H1 (cell line): ENCODE results near the gene PRRX2. TPM values are rescaled to one million over a fixed set of nuclear protein-coding genes. Genes with fewer than 3 reads are reported as not detected.

Experiments used
- CTCF ChIA-PET: fragments of 300-600 bp; sonication (Branson Sonifier 250); formaldehyde crosslinking; loops from one replicate; lab custom pipeline; 2021; ENCODE audit not compliant: partially characterized antibody; lab: Charles Lee
- POLR2A ChIA-PET: fragments of 300-600 bp; sonication (Branson Sonifier 250); formaldehyde crosslinking; loops from one replicate; lab custom pipeline; 2021; ENCODE audit warnings: inconsistent platforms; ENCODE audit not compliant: partially characterized antibody; lab: Charles Lee
- DNase-seq, 2 experiments: peaks; one replicate each; pipeline versions ENCODE4 v3.0.0 to v3.0.0-alpha.2; 2010 to 2022; ENCODE audit warnings: low spot score in 2 of 2, low read depth in 1 of 2, mixed read lengths in 1 of 2
- FAIRE-seq: peaks from 2 replicates; lab custom pipeline; 2011; peaks lifted over from hg19 to GRCh38; lab: Jason Lieb, UNC
- H2AFZ ChIP-seq: 2 replicates; pipeline ENCODE4 v1.8.1; 2012; ENCODE audit warnings: low read length, inconsistent platforms
- H2AK5ac ChIP-seq: 2 replicates; pipeline ENCODE4 v1.6.1; 2013; ENCODE audit warnings: low read depth, low read length
- H2BK120ac ChIP-seq: replicated peaks from 2 replicates; pipeline ENCODE3; 2013; ENCODE audit warnings: low read depth, low read length, inconsistent platforms
- H2BK12ac ChIP-seq: 2 replicates; pipeline ENCODE4 v1.6.1; 2013; ENCODE audit warnings: low read depth, low read length
- H2BK15ac ChIP-seq: 2 replicates; pipeline ENCODE4 v1.6.1; 2013; ENCODE audit warnings: low read length
- H2BK20ac ChIP-seq: 2 replicates; pipeline ENCODE4 v1.6.1; 2013; ENCODE audit warnings: low read length
- H2BK5ac ChIP-seq: 2 replicates; pipeline ENCODE4 v1.6.1; 2013; ENCODE audit warnings: low read depth, low read length
- H3K14ac ChIP-seq: 2 replicates; pipeline ENCODE4 v1.6.1; 2013; ENCODE audit warnings: inconsistent platforms; ENCODE audit not compliant: insufficient read length
- H3K18ac ChIP-seq: 2 replicates; pipeline ENCODE4 v1.6.1; 2013; ENCODE audit warnings: low read length; ENCODE audit errors: extremely low read depth
- H3K23ac ChIP-seq: 2 replicates; pipeline ENCODE4 v1.6.1; 2013; ENCODE audit warnings: inconsistent platforms; ENCODE audit not compliant: insufficient read length
- H3K23me2 ChIP-seq: 2 replicates; pipeline ENCODE4 v1.6.1; 2013; ENCODE audit warnings: low read depth, low read length
- H3K27ac ChIP-seq: 2 replicates; pipeline ENCODE4 v1.6.1; 2011; ENCODE audit warnings: low read depth, low read length, inconsistent platforms
- H3K27me3 ChIP-seq, 4 experiments: replicated peaks in 1 of 4; 1 replicate in 1 of 4; 2 replicates in 3 of 4; pipeline versions ENCODE4 v1.6.1 to v1.8.1; 2011 to 2013; ENCODE audit warnings: low read length in 3 of 4, mild to moderate bottlenecking in 3 of 4, inconsistent platforms in 2 of 4, mixed read lengths in 2 of 4, moderate library complexity in 1 of 4; ENCODE audit not compliant: control insufficient read depth in 3 of 4, insufficient read depth in 3 of 4; ENCODE audit errors: extremely low read depth in 1 of 4
- H3K36me3 ChIP-seq, 4 experiments: 2 replicates each; pipeline versions ENCODE4 v1.6.1 to v1.8.1; 2011 to 2013; ENCODE audit warnings: mild to moderate bottlenecking in 4 of 4, low read length in 3 of 4, moderate library complexity in 2 of 4, control low read depth in 1 of 4, inconsistent platforms in 1 of 4; ENCODE audit not compliant: insufficient read depth in 4 of 4, control insufficient read depth in 2 of 4
- H3K4ac ChIP-seq: replicated peaks from 2 replicates; pipeline ENCODE3; 2013; ENCODE audit warnings: low read length, low read depth, mixed read lengths, inconsistent platforms; ENCODE audit not compliant: insufficient read length
- H3K4me1 ChIP-seq, 4 experiments: replicated peaks in 1 of 4; 1 replicate in 1 of 4; 2 replicates in 3 of 4; pipeline versions ENCODE4 v1.6.1 to v1.8.1; 2011 to 2013; ENCODE audit warnings: low read length in 3 of 4, inconsistent platforms in 2 of 4, mixed read lengths in 1 of 4; ENCODE audit not compliant: insufficient read depth in 4 of 4, control insufficient read depth in 3 of 4
- H3K4me2 ChIP-seq, 2 experiments: 2 replicates each; pipeline versions ENCODE4 v1.6.1 to v1.8.1; 2011 to 2013; ENCODE audit warnings: low read depth in 2 of 2, low read length in 2 of 2, control low read depth in 1 of 2, inconsistent platforms in 1 of 2, mild to moderate bottlenecking in 1 of 2; ENCODE audit not compliant: insufficient read depth in 1 of 2
- H3K4me3 ChIP-seq, 4 experiments: fragments of 200-600, 300-600 bp in 1 of 4; sonication (generic), shearing (Covaris generic), sonication (Bioruptor Twin) in 1 of 4; 2 replicates each; pipeline versions ENCODE4 v1.5.1 to v1.8.1; 2011 to 2016; ENCODE audit warnings: low read length in 4 of 4, low read depth in 3 of 4, control low read depth in 2 of 4, inconsistent platforms in 2 of 4, mild to moderate bottlenecking in 2 of 4, mixed read lengths in 1 of 4, moderate library complexity in 1 of 4; ENCODE audit not compliant: insufficient read depth in 2 of 4; ENCODE audit errors: extremely low read depth in 1 of 4
- H3K56ac ChIP-seq: replicated peaks from 2 replicates; pipeline ENCODE3; 2013; ENCODE audit warnings: low read depth, mild to moderate bottlenecking, mixed read lengths, low read length, inconsistent platforms; ENCODE audit not compliant: insufficient read length
- H3K79me1 ChIP-seq: 2 replicates; pipeline ENCODE4 v1.6.1; 2013; ENCODE audit warnings: low read depth, low read length, control low read depth
- H3K79me2 ChIP-seq, 2 experiments: 2 replicates each; pipeline versions ENCODE4 v1.6.1 to v1.8.1; 2012 to 2013; ENCODE audit warnings: low read length in 2 of 2, mild to moderate bottlenecking in 2 of 2, inconsistent platforms in 1 of 2; ENCODE audit not compliant: insufficient read depth in 2 of 2, control insufficient read depth in 1 of 2
- H3K9ac ChIP-seq, 4 experiments: replicated peaks in 1 of 4; 1 replicate in 1 of 4; 2 replicates in 3 of 4; pipeline versions ENCODE4 v1.6.1 to v1.8.1; 2011 to 2013; ENCODE audit warnings: low read depth in 3 of 4, low read length in 3 of 4, control low read depth in 2 of 4, mild to moderate bottlenecking in 2 of 4, moderate library complexity in 2 of 4, inconsistent platforms in 1 of 4; ENCODE audit errors: extremely low read depth in 1 of 4
- H3K9me3 ChIP-seq, 2 experiments: 2 replicates each; pipeline versions ENCODE4 v1.6.1 to v1.8.1; 2012 to 2013; ENCODE audit warnings: mild to moderate bottlenecking in 2 of 2, moderate library complexity in 2 of 2, control low read depth in 1 of 2, inconsistent platforms in 1 of 2, low read depth in 1 of 2, low read length in 1 of 2, mixed read lengths in 1 of 2; ENCODE audit not compliant: insufficient read depth in 2 of 2
- H4K20me1 ChIP-seq, 2 experiments: replicated peaks in 1 of 2; 2 replicates each; pipeline versions ENCODE3 to v1.8.1; 2011 to 2013; ENCODE audit warnings: inconsistent platforms in 2 of 2, low read length in 2 of 2, mild to moderate bottlenecking in 1 of 2; ENCODE audit not compliant: insufficient read depth in 2 of 2, control insufficient read depth in 1 of 2
- H4K5ac ChIP-seq: 2 replicates; pipeline ENCODE4 v1.6.1; 2013; ENCODE audit warnings: low read length, low read depth, mixed read lengths, inconsistent platforms; ENCODE audit not compliant: insufficient read length
- H4K8ac ChIP-seq: 2 replicates; pipeline ENCODE4 v1.8.0; 2013; ENCODE audit warnings: mild to moderate bottlenecking, moderate library complexity, low read length, inconsistent platforms; ENCODE audit not compliant: insufficient read depth; ENCODE audit errors: extremely low read depth
- H4K91ac ChIP-seq: replicated peaks from 2 replicates; pipeline ENCODE3; 2013; ENCODE audit warnings: low read length, mixed read lengths, inconsistent platforms; ENCODE audit not compliant: insufficient read length
- CREB1 ChIP-seq: IDR thresholded peaks from 2 replicates; pipeline ENCODE4 v1.6.1; 2012; ENCODE audit warnings: inconsistent platforms
- KDM1A ChIP-seq: fragments of 200-600, 300-600 bp; sonication (generic); IDR thresholded peaks from 2 replicates; pipeline ENCODE4 v1.7.1; 2016; ENCODE audit warnings: mild to moderate bottlenecking, low read length, borderline replicate concordance
- KDM4A ChIP-seq: IDR thresholded peaks from one replicate; pipeline ENCODE4 v1.7.1; 2012; ENCODE audit warnings: low read depth, mild to moderate bottlenecking, moderate library complexity, low read length, inconsistent platforms; ENCODE audit not compliant: severe bottlenecking
- SAP30 ChIP-seq: fragments of 300-600 bp; sonication (generic); IDR thresholded peaks from 2 replicates; pipeline ENCODE4 v1.7.1; 2012; ENCODE audit warnings: low read length, moderate library complexity, mild to moderate bottlenecking, inconsistent platforms; ENCODE audit not compliant: insufficient read depth, insufficient replicate concordance
- SIRT6 ChIP-seq: IDR thresholded peaks from one replicate; pipeline ENCODE4 v1.7.1; 2012; ENCODE audit warnings: low read length, inconsistent platforms
- SIX5 ChIP-seq: IDR thresholded peaks from 2 replicates; pipeline ENCODE4 v1.6.1; 2011; ENCODE audit warnings: mild to moderate bottlenecking, low read depth, low read length
- TAF7 ChIP-seq: optimal IDR thresholded peaks from 2 replicates; pipeline ENCODE3; 2011; ENCODE audit warnings: low read depth, mild to moderate bottlenecking, inconsistent platforms, low read length, moderate library complexity, borderline replicate concordance
- TEAD4 ChIP-seq: IDR thresholded peaks from 2 replicates; pipeline ENCODE4 v1.6.1; 2012; ENCODE audit warnings: low read depth, low read length, inconsistent platforms, mixed read lengths
- WGBS, 2 experiments: shearing (Covaris generic) in 1 of 2; methylation state at CpG; one replicate each; pipeline versions ENCODE4 v1.1.6 to v1.1.7; 2013 to 2015; ENCODE audit warnings: low lambda C conversion rate in 2 of 2, mixed read lengths in 2 of 2, inconsistent platforms in 1 of 2, low coverage in 1 of 2, missing lambda C conversion rate in 1 of 2; ENCODE audit not compliant: insufficient replicate concordance in 2 of 2, insufficient coverage in 1 of 2, insufficient read length in 1 of 2; ENCODE audit errors: extremely low coverage in 1 of 2, missing lambda C conversion rate in 1 of 2; 5-methylcytosine and 5-hydroxymethylcytosine counted together
- polyA plus RNA-seq, 7 experiments: library from polyadenylated mRNA; depleted of rRNA in 3 of 7; stranded (reverse) in 5 of 7; unstranded in 2 of 7; fragments of >200 nt in 5 of 7; fragments of 200-250 nt in 2 of 7; gene quantifications; 1 replicate in 5 of 7; 2 replicates in 1 of 7; 4 replicates in 1 of 7; pipeline versions ENCODE4 v1.2.1 to v1.2.3, GENCODE V29; 2011 to 2013; ENCODE audit warnings: missing spikeins in 2 of 7, mixed read lengths in 2 of 7
- total RNA-seq: library from RNA; stranded (reverse); fragmentation: NEBNext Ultra II Directional; extraction: Animal tissue kit (Norgen Biotek cat#: 25700); gene quantifications from 2 replicates; pipeline ENCODE4 v1.2.1, GENCODE V29; 2021
- TF ChIP-seq, protein P1 (sequence below): IDR thresholded peaks from 2 replicates; pipeline ENCODE4 v1.6.1; 2011; ENCODE audit warnings: low read length, improper control_type of control experiment

The PRRX2 gene
- total and polyA plus RNA-seq, 2 of the 8 experiments (the other 6 are each of a cell fraction or from before 2014, with no cell fraction given): 5.8 to 9.2 TPM

DNA sequence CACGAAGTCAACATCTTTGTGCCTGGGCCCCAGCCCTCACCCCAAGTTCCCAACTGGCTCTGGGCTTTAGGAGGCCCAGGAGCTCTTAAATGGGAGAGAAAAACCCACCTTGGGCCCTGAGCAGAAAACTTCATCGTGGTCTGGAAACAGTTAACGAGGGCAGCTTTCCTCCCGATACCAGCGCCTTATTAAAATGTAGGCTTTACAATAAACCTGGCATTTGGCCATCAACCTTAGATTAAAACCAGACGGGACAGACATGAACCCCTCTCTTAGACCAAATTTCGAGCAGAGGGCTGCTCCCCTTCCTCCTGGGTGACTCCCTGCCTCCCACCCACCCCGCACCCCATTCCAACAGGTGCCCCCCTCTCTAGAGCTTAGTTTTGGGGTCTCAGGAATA, 39.4 kb downstream of the PRRX2 start:
- H3K23me2 ChIP-seq: 0 out of 2 replicates have a peak, but pooled peaks cover 2% of the 10 kb centered on the region
- no peak overlapping the region for H2BK120ac ChIP-seq
- H3K79me2 ChIP-seq: no peaks in the 10 kb centered on the region
- no peak overlapping the region for H2AFZ ChIP-seq
- peaks cover 3% of the 10 kb centered on the region; the same call in 1 of the 2 replicates for H3K79me1 ChIP-seq
- no peak overlapping the region for H2BK12ac ChIP-seq
- no peaks in the 10 kb centered on the region for H4K20me1 ChIP-seq
- H4K91ac ChIP-seq: no peak overlapping the region
- no peak overlapping the region for H3K14ac ChIP-seq
- H2BK15ac ChIP-seq: no peak overlapping the region
- no peak for TF ChIP-seq SAP30
- TF ChIP-seq TEAD4: no peak
- no peak for TF ChIP-seq SIRT6
- no peak for TF ChIP-seq CREB1
- TF ChIP-seq KDM4A: no peak
- no peak for TF ChIP-seq KDM1A
- TF ChIP-seq, protein P1, sequence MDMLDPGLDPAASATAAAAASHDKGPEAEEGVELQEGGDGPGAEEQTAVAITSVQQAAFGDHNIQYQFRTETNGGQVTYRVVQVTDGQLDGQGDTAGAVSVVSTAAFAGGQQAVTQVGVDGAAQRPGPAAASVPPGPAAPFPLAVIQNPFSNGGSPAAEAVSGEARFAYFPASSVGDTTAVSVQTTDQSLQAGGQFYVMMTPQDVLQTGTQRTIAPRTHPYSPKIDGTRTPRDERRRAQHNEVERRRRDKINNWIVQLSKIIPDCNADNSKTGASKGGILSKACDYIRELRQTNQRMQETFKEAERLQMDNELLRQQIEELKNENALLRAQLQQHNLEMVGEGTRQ: no peak
- TF ChIP-seq SIX5: no peak
- no peak for TF ChIP-seq TAF7
- TF ChIP-seq, all 59 proteins: peak for 0
- Histone ChIP-seq H3K56ac (no peak overlapping the region), H2BK20ac (no peak overlapping the region), H4K8ac (no peak overlapping the region), H4K5ac (no peak overlapping the region), H3K18ac (no peak overlapping the region), H3K4ac (no peak overlapping the region), H2BK5ac (no peak overlapping the region), H3K27me3 (no peaks in the 10 kb centered on the region), H3K4me1 (0 out of 7 replicates have a peak, but pooled peaks cover 0 to 4% (median 0%) of the 10 kb centered on the region in 4 experiments), H3K27ac (no peak overlapping the region), H3K4me2 (no peak overlapping the region), H3K36me3 (no peaks in the 10 kb centered on the region), H2AK5ac (no peak overlapping the region), H3K23ac (no peak overlapping the region), H3K9me3 (no peaks in the 10 kb centered on the region), H3K4me3 (no peak overlapping the region), H3K9ac (no peak overlapping the region)
- ChIA-PET POLR2A (interaction anchor here (1.6 kb wide), 1 partner anchor 10 kb away, joined by 4 read pairs; no protein-coding TSS in a partner anchor), CTCF (interaction anchor here (0.7 to 1.8 kb wide), 3 partner anchors 9 to 22 kb away, joined by 3 to 8 read pairs (median 3); no protein-coding TSS in a partner anchor)
- DNase-seq (no peak), FAIRE-seq (no peak)
- 87% methylated on average over 6 of the region's 8 CpGs; no CpG with 5 or more reads in 1 of the 2 experiments for WGBS, 2 experiments
